A549 (cell line): ENCODE data around the gene SCN2B.

Experiments used
- CEBPB ChIP-seq, 2 experiments: fragments of >200 bp in 1 of 2; sonication (Bioruptor Twin) in 1 of 2; formaldehyde crosslinking in 1 of 2; IDR thresholded peaks; 2 replicates each; pipeline ENCODE4 v1.6.1; 2012 to 2016
- CTCF ChIP-seq: fragments of >200 bp; sonication (Bioruptor Twin); formaldehyde crosslinking; IDR thresholded peaks from 3 replicates; pipeline ENCODE4 v1.5.1; 2016
- EP300 ChIP-seq, 2 experiments: fragments of >200 bp; sonication (Bioruptor Twin); formaldehyde crosslinking; IDR thresholded peaks; 2 replicates in 1 of 2; 3 replicates in 1 of 2; pipeline ENCODE4 v1.6.1; 2016 to 2017
- PBX3 ChIP-seq: IDR thresholded peaks from 2 replicates; pipeline ENCODE4 v1.6.1; 2012
- POLR2A ChIP-seq: IDR thresholded peaks from 2 replicates; pipeline ENCODE4 v1.6.1; 2012; ENCODE audit warnings: mild to moderate bottlenecking, low read length
- RAD21 ChIP-seq, 2 experiments: fragments of >200 bp in 1 of 2; sonication (Bioruptor Twin) in 1 of 2; formaldehyde crosslinking in 1 of 2; IDR thresholded peaks in 1 of 2; conservative IDR thresholded peaks in 1 of 2; 2 replicates in 1 of 2; 3 replicates in 1 of 2; pipeline ENCODE4 v1.6.1; 2012 to 2018; ENCODE audit warnings: inconsistent platforms in 1 of 2
- RCOR1 ChIP-seq: fragments of 150-350 bp; IDR thresholded peaks from 2 replicates; pipeline ENCODE4 v1.6.1; 2014; ENCODE audit warnings: antibody characterized with exemption, low read length, low read depth
- RNF2 ChIP-seq: fragments of 200-600 bp; sonication (generic); IDR thresholded peaks from 2 replicates; pipeline ENCODE4 v1.6.1; 2016; ENCODE audit warnings: low read depth, mild to moderate bottlenecking, antibody characterized with exemption, moderate library complexity, borderline replicate concordance
- SMC3 ChIP-seq: fragments of >200 bp; sonication (Bioruptor Twin); formaldehyde crosslinking; IDR thresholded peaks from 3 replicates; pipeline ENCODE4 v1.6.1; 2018; ENCODE audit warnings: inconsistent platforms
- SREBF2 ChIP-seq: fragments of 450-650 bp; IDR thresholded peaks from 2 replicates; pipeline ENCODE4 v1.6.1; 2014; ENCODE audit warnings: mild to moderate bottlenecking, moderate library complexity

GRCh38 chr11:118144301-118145268 lies 31.9 kb downstream of the SCN2B start:
- TF ChIP-seq RNF2, result no peak
- no peak for TF ChIP-seq CTCF
- TF ChIP-seq EP300 (IDR thresholded peaks at IDR 0.05), result no peak
- no peak for TF ChIP-seq CEBPB (IDR thresholded peaks at IDR 0.05)
- TF ChIP-seq RAD21 (conservative IDR thresholded peaks at IDR 0.05 in 1 of 2, IDR thresholded peaks at IDR 0.05 in 1 of 2), result no peak
- TF ChIP-seq POLR2A, result no peak
- no peak for TF ChIP-seq SMC3
- no peak for TF ChIP-seq SREBF2
- no peak for TF ChIP-seq RCOR1
- TF ChIP-seq PBX3, result no peak
